MM.1S (cell line): ENCODE data around the gene INSR.

Source experiments
- DNase-seq: peaks from one replicate; pipeline ENCODE4 v3.0.0-alpha.2; 2015
- H2AFZ ChIP-seq: fragments of 300-600 bp; sonication (generic); 2 replicates; pipeline ENCODE4 v1.6.0; 2016; ENCODE audit warnings: antibody characterized with exemption, low read length
- H3F3A ChIP-seq: fragments of 300-600 bp; sonication (generic); 2 replicates; pipeline ENCODE4 v1.6.1; 2016; ENCODE audit warnings: mild to moderate bottlenecking, antibody characterized with exemption, low read length, moderate library complexity, mixed read lengths; ENCODE audit not compliant: insufficient read depth
- H3K27ac ChIP-seq: fragments of 300-600 bp; sonication (generic); 2 replicates; pipeline ENCODE4 v1.5.1; 2016; ENCODE audit warnings: mild to moderate bottlenecking, low read length
- H3K27me3 ChIP-seq: fragments of 300-600 bp; sonication (generic); replicated peaks from 2 replicates; pipeline ENCODE4 v1.6.0; 2016; ENCODE audit warnings: low read length; ENCODE audit not compliant: insufficient read depth
- H3K36me3 ChIP-seq: fragments of 300-600 bp; sonication (generic); replicated peaks from 2 replicates; pipeline ENCODE4 v1.6.1; 2016; ENCODE audit warnings: mild to moderate bottlenecking, low read length, mixed read lengths; ENCODE audit not compliant: insufficient read depth
- H3K4me1 ChIP-seq: fragments of 300-600 bp; sonication (generic); 2 replicates; pipeline ENCODE4 v1.6.1; 2016; ENCODE audit warnings: low read length, mixed read lengths
- H3K4me2 ChIP-seq: fragments of 300-600 bp; sonication (generic); 2 replicates; pipeline ENCODE4 v1.6.0; 2016; ENCODE audit warnings: low read depth, low read length
- H3K4me3 ChIP-seq: fragments of 300-600 bp; sonication (generic); 2 replicates; pipeline ENCODE4 v1.5.1; 2016; ENCODE audit warnings: low read length, mixed read lengths
- H3K79me2 ChIP-seq: fragments of 300-600 bp; sonication (generic); 2 replicates; pipeline ENCODE4 v1.6.1; 2016; ENCODE audit warnings: mixed run types, low read length, mixed read lengths
- H3K9ac ChIP-seq: fragments of 300-600 bp; sonication (generic); 2 replicates; pipeline ENCODE4 v1.6.1; 2016; ENCODE audit warnings: low read length, mixed read lengths
- H3K9me2 ChIP-seq: fragments of 300-600 bp; sonication (generic); replicated peaks from 2 replicates; pipeline ENCODE4 v1.6.1; 2016; ENCODE audit warnings: mild to moderate bottlenecking, low read length, mixed read lengths; ENCODE audit not compliant: insufficient read depth
- H3K9me3 ChIP-seq: fragments of 300-600 bp; sonication (generic); replicated peaks from 2 replicates; pipeline ENCODE4 v1.6.1; 2016; ENCODE audit warnings: mild to moderate bottlenecking, low read length, mixed read lengths; ENCODE audit not compliant: insufficient read depth
- H4K20me1 ChIP-seq: fragments of 300-600 bp; sonication (generic); 2 replicates; pipeline ENCODE4 v1.6.1; 2016; ENCODE audit warnings: mild to moderate bottlenecking, low read length, moderate library complexity, mixed read lengths; ENCODE audit not compliant: insufficient read depth
- EZH2 ChIP-seq: fragments of 300-600 bp; sonication (generic); optimal IDR thresholded peaks from 2 replicates; pipeline ENCODE3; 2017; ENCODE audit warnings: low read depth, mild to moderate bottlenecking, antibody characterized with exemption, low read length, mixed read lengths
- EZH2phosphoT487 ChIP-seq: fragments of 300-600 bp; sonication (generic); IDR thresholded peaks from 2 replicates; pipeline ENCODE4 v1.6.1; 2018; ENCODE audit warnings: antibody characterized with exemption, low read length
- TF ChIP-seq, protein P1 (sequence below): fragments of 300-600 bp; sonication (generic); IDR thresholded peaks from 2 replicates; pipeline ENCODE4 v1.5.1; 2016; ENCODE audit warnings: antibody characterized with exemption, low read length, mixed read lengths

The INSR gene

DNA sequence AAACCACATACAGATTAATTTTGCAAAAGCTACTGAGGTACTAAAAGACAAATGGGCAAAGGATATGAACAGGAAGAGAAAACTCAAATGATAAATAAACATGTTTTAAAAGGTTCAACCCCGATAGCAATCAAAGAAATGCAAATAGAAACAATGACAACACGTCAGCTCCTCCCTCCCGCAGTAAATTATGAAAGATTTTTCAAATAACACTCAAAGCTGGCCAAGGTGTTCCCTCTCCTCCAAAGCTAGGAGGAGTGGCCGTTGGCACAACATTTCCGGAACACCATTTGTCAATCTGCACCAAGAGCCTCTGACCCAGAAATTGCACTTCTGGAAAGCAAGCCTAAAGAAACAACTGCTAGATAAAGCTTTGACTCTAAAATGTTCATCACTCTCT lies 28.3 kb downstream of the INSR start:
- no peaks in the 10 kb centered on the region for H3K9me3 ChIP-seq
- H3K79me2 ChIP-seq = peaks cover 66% of the 10 kb centered on the region
- no peaks in the 10 kb centered on the region for H3K9me2 ChIP-seq
- H3K4me3 ChIP-seq = no peak overlapping the region
- H3F3A ChIP-seq = no peaks in the 10 kb centered on the region; the same call in 1 of the 2 replicates
- H4K20me1 ChIP-seq = no peaks in the 10 kb centered on the region
- no peaks in the 10 kb centered on the region for H3K4me1 ChIP-seq
- DNase-seq = no peak
- H2AFZ ChIP-seq = no peak overlapping the region
- H3K27me3 ChIP-seq = no peaks in the 10 kb centered on the region
- H3K4me2 ChIP-seq = no peak overlapping the region
- no peak overlapping the region for H3K9ac ChIP-seq
- no peak overlapping the region for H3K27ac ChIP-seq
- TF ChIP-seq EZH2phosphoT487 (no peak), EZH2 (no peak)
- TF ChIP-seq, protein P1, sequence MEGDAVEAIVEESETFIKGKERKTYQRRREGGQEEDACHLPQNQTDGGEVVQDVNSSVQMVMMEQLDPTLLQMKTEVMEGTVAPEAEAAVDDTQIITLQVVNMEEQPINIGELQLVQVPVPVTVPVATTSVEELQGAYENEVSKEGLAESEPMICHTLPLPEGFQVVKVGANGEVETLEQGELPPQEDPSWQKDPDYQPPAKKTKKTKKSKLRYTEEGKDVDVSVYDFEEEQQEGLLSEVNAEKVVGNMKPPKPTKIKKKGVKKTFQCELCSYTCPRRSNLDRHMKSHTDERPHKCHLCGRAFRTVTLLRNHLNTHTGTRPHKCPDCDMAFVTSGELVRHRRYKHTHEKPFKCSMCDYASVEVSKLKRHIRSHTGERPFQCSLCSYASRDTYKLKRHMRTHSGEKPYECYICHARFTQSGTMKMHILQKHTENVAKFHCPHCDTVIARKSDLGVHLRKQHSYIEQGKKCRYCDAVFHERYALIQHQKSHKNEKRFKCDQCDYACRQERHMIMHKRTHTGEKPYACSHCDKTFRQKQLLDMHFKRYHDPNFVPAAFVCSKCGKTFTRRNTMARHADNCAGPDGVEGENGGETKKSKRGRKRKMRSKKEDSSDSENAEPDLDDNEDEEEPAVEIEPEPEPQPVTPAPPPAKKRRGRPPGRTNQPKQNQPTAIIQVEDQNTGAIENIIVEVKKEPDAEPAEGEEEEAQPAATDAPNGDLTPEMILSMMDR = no peak
- no peaks in the 10 kb centered on the region for H3K36me3 ChIP-seq

DNA sequence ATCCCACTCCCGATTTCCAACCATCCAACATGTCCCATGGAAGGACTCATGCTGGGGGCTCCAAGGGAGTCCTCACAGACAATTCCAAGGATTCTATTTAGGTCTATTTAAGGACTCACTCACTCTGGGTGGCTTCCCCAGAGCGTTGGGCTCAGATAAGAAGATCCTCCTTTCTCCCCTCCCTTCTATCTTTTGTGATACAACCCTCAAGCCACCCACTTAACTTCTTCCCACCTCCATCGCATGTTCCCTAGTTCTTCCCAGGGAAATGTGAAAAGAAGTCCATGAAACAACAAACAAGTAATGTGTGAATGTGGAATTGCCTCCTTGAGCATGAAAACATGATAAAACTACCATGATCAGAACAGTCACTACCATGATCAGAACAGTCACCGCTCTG lies 29.4 kb downstream of the INSR start:
- Histone ChIP-seq H3K9ac (no peak overlapping the region), H3K79me2 (peaks cover 76% of the 10 kb centered on the region), H3K9me3 (no peaks in the 10 kb centered on the region), H3F3A (no peaks in the 10 kb centered on the region; the same call in 1 of the 2 replicates), H3K27me3 (no peaks in the 10 kb centered on the region), H3K36me3 (no peaks in the 10 kb centered on the region), H3K4me2 (no peak overlapping the region), H2AFZ (no peak overlapping the region), H3K4me1 (no peaks in the 10 kb centered on the region), H3K27ac (no peak overlapping the region), H3K4me3 (no peak overlapping the region), H4K20me1 (no peaks in the 10 kb centered on the region), H3K9me2 (no peaks in the 10 kb centered on the region)
- TF ChIP-seq EZH2 (no peak), EZH2phosphoT487 (no peak)
- DNase-seq = no peak

DNA sequence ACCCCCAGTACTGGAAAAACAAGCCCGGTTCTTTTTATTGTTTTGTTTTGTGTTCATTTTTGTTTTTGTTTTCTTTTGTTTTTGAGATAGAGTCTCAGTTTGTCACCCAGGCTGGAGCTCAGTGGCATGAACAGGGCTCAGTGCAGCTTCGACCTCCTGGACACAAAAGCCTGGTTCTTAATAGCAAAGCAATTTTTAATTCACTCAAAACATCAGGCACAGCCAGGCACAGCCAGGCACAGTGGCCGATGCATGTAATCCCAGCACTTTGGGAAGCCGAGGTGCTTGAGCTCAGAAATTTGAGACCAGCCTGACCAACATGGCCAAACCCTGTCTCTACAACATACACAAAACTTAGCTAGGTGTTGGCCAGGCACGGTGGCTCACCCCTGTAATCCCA lies 30.7 kb downstream of the INSR start:
- Histone ChIP-seq H3K4me3 (no peak overlapping the region), H3K4me2 (no peak overlapping the region), H3K36me3 (no peaks in the 10 kb centered on the region), H3K4me1 (no peaks in the 10 kb centered on the region), H2AFZ (no peak overlapping the region), H3K9ac (no peak overlapping the region), H3K9me2 (no peaks in the 10 kb centered on the region), H3F3A (no peaks in the 10 kb centered on the region; the same call in 1 of the 2 replicates), H3K27ac (no peak overlapping the region), H4K20me1 (no peaks in the 10 kb centered on the region), H3K79me2 (peaks cover 82% of the 10 kb centered on the region), H3K9me3 (no peaks in the 10 kb centered on the region), H3K27me3 (no peaks in the 10 kb centered on the region)
- DNase-seq = no peak
- TF ChIP-seq EZH2 = no peak
- TF ChIP-seq EZH2phosphoT487 = no peak
- TF ChIP-seq, protein P1 = no peak

DNA sequence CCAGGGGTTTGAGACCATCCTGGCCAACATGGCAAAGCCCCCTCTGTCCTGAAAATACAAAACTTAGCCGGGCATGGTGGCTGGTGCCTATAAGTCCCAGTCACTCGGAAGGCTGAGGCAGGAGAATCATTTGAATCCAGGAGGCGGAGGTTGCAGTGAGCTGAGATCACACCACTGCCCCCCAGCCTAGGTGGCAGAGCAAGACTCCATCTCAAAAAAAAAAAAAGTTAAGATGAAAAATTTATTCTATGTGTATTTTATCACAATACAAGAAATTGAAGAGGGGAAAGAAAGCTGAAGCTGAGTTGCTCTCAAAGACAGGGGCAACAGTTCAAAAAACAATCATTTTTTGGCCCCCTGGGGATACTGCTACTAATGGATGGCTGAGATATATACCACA lies 31.1 kb downstream of the INSR start:
- no peaks in the 10 kb centered on the region for H3K9me3 ChIP-seq
- TF ChIP-seq EZH2phosphoT487 (no peak), EZH2 (no peak)
- TF ChIP-seq, protein P1 = no peak
- H2AFZ ChIP-seq = no peak overlapping the region
- no peaks in the 10 kb centered on the region for H3K4me1 ChIP-seq
- no peaks in the 10 kb centered on the region for H3K36me3 ChIP-seq
- H3K27ac ChIP-seq = no peak overlapping the region
- no peak overlapping the region for H3K4me3 ChIP-seq
- H3K79me2 ChIP-seq = peaks cover 81% of the 10 kb centered on the region
- H3F3A ChIP-seq = no peaks in the 10 kb centered on the region; the same call in 1 of the 2 replicates
- DNase-seq = no peak
- H3K9ac ChIP-seq = no peak overlapping the region
- H3K9me2 ChIP-seq = no peaks in the 10 kb centered on the region
- H3K4me2 ChIP-seq = no peak overlapping the region
- no peaks in the 10 kb centered on the region for H3K27me3 ChIP-seq
- H4K20me1 ChIP-seq = no peaks in the 10 kb centered on the region
